IMR-90 (cell line): ENCODE results near the gene ABCA3. TPM values are rescaled to one million over a fixed set of nuclear protein-coding genes. Genes with fewer than 3 reads are reported as not detected.

Experiments
- ATAC-seq: fragments of 200-7000 bp; cut with Tn5 transposase; 2 replicates; pipeline ENCODE4 v1.9.1; 2020; ENCODE audit warnings: low read depth, mild to moderate bottlenecking, moderate library complexity
- BruUV-seq: library from RNA; stranded (reverse); fragments of 400-500 nt; replicated peaks from 2 replicates; lab custom pipeline; 2021; lab: Mats Ljungman, UMichigan
- CTCF ChIA-PET: fragments of 300-600 bp; formaldehyde crosslinking; extraction: SDS; loops from one replicate; lab custom pipeline; 2021; ENCODE audit warnings: antibody characterized with exemption; lab: Yijun Ruan, JAX
- POLR2A ChIA-PET: fragments of 300-600 bp; sonication (Branson Sonifier 250); formaldehyde crosslinking; loops from one replicate; lab custom pipeline; 2022; ENCODE audit warnings: antibody characterized with exemption; ENCODE audit not compliant: unreplicated experiment; lab: Charles Lee
- DNase-seq: peaks from one replicate; pipeline ENCODE4 v3.0.0; 2013
- H2AFZ ChIP-seq: replicated peaks from 2 replicates; pipeline ENCODE3; 2013; ENCODE audit warnings: low read length, mild to moderate bottlenecking; ENCODE audit not compliant: poor library complexity
- H2AK5ac ChIP-seq: 2 replicates; pipeline ENCODE4 v1.6.1; 2013; ENCODE audit warnings: low read depth, low read length, inconsistent platforms
- H2AK9ac ChIP-seq: replicated peaks from 2 replicates; pipeline ENCODE3; 2013; ENCODE audit warnings: mild to moderate bottlenecking, low read depth, low read length, moderate library complexity; ENCODE audit not compliant: poor library complexity
- H2BK120ac ChIP-seq: 2 replicates; pipeline ENCODE4 v1.6.1; 2013; ENCODE audit warnings: low read depth, low read length, inconsistent platforms
- H2BK15ac ChIP-seq: 3 replicates; pipeline ENCODE4 v1.6.1; 2013; ENCODE audit warnings: low read depth, low read length, inconsistent platforms
- H2BK20ac ChIP-seq: 2 replicates; pipeline ENCODE4 v1.6.1; 2013; ENCODE audit warnings: low read depth, mild to moderate bottlenecking, inconsistent platforms, low read length, moderate library complexity
- H2BK5ac ChIP-seq: 2 replicates; pipeline ENCODE4 v1.6.1; 2013; ENCODE audit warnings: mild to moderate bottlenecking, low read depth, low read length, inconsistent platforms; ENCODE audit not compliant: poor library complexity, severe bottlenecking
- H3K14ac ChIP-seq: replicated peaks from 2 replicates; pipeline ENCODE4 v1.6.1; 2013; ENCODE audit warnings: low read depth, low read length, inconsistent platforms
- H3K18ac ChIP-seq: 2 replicates; pipeline ENCODE4 v1.6.1; 2013; ENCODE audit warnings: low read depth, low read length, control low read depth
- H3K23ac ChIP-seq: 2 replicates; pipeline ENCODE4 v1.6.1; 2013; ENCODE audit warnings: low read depth, low read length, inconsistent platforms
- H3K27ac ChIP-seq: 2 replicates; pipeline ENCODE4 v1.5.1; 2013; ENCODE audit warnings: mild to moderate bottlenecking, control low read depth, low read length; ENCODE audit not compliant: insufficient read depth
- H3K27me3 ChIP-seq: 2 replicates; pipeline ENCODE4 v1.6.1; 2013; ENCODE audit warnings: low read length; ENCODE audit not compliant: control insufficient read depth, insufficient read depth
- H3K36me3 ChIP-seq: 2 replicates; pipeline ENCODE4 v1.6.1; 2013; ENCODE audit warnings: low read length, mixed read lengths; ENCODE audit not compliant: control insufficient read depth, insufficient read depth
- H3K4ac ChIP-seq: 2 replicates; pipeline ENCODE4 v1.6.1; 2013; ENCODE audit warnings: low read depth, low read length, inconsistent platforms
- H3K4me1 ChIP-seq: 2 replicates; pipeline ENCODE4 v1.6.1; 2013; ENCODE audit warnings: low read length, mixed read lengths; ENCODE audit not compliant: control insufficient read depth, insufficient read depth
- H3K4me2 ChIP-seq: 2 replicates; pipeline ENCODE4 v1.6.1; 2013; ENCODE audit warnings: low read depth, mild to moderate bottlenecking, control low read depth, low read length, moderate library complexity
- H3K4me3 ChIP-seq: 2 replicates; pipeline ENCODE4 v1.5.1; 2013; ENCODE audit warnings: low read depth, mild to moderate bottlenecking, control low read depth, low read length, moderate library complexity; ENCODE audit not compliant: insufficient read depth
- H3K56ac ChIP-seq: 2 replicates; pipeline ENCODE4 v1.6.1; 2013; ENCODE audit warnings: low read length, inconsistent platforms; ENCODE audit not compliant: insufficient read depth; ENCODE audit errors: extremely low read depth
- H3K79me1 ChIP-seq, 2 experiments: 2 replicates each; pipeline ENCODE4 v1.6.1; 2013; ENCODE audit warnings: low read length in 2 of 2, inconsistent platforms in 1 of 2, low read depth in 1 of 2
- H3K9ac ChIP-seq: 2 replicates; pipeline ENCODE4 v1.6.1; 2013; ENCODE audit warnings: low read depth, low read length, control low read depth
- H3K9me1 ChIP-seq: 2 replicates; pipeline ENCODE4 v1.6.1; 2013; ENCODE audit warnings: low read length, inconsistent platforms; ENCODE audit not compliant: insufficient read depth
- H3K9me3 ChIP-seq: 2 replicates; pipeline ENCODE4 v1.6.1; 2013; ENCODE audit warnings: low read length; ENCODE audit not compliant: control insufficient read depth, insufficient read depth
- H4K20me1 ChIP-seq: 2 replicates; pipeline ENCODE4 v1.6.1; 2013; ENCODE audit warnings: low read length, inconsistent platforms; ENCODE audit not compliant: insufficient read depth
- H4K5ac ChIP-seq: 2 replicates; pipeline ENCODE4 v1.6.1; 2013; ENCODE audit warnings: mild to moderate bottlenecking, low read depth, low read length, control low read depth
- H4K8ac ChIP-seq, 2 experiments: 2 replicates each; pipeline ENCODE4 v1.6.1; 2013; ENCODE audit warnings: low read depth in 2 of 2, low read length in 2 of 2, control low read depth in 1 of 2, inconsistent platforms in 1 of 2
- H4K91ac ChIP-seq: 2 replicates; pipeline ENCODE4 v1.6.1; 2013; ENCODE audit warnings: low read depth, low read length, inconsistent platforms; ENCODE audit not compliant: insufficient read depth
- BHLHE40 ChIP-seq: fragments of 150-350 bp; IDR thresholded peaks from 2 replicates; pipeline ENCODE4 v1.6.1; 2016; ENCODE audit warnings: mild to moderate bottlenecking, low read depth, low read length
- CHD1 ChIP-seq: IDR thresholded peaks from 2 replicates; pipeline ENCODE4 v1.6.1; 2012; ENCODE audit warnings: low read depth, low read length, improper control_type of control experiment
- FOS ChIP-seq: fragments of 150-350 bp; IDR thresholded peaks from 2 replicates; pipeline ENCODE4 v1.6.1; 2016; ENCODE audit warnings: low read depth, low read length
- POLR2A ChIP-seq: IDR thresholded peaks from 2 replicates; pipeline ENCODE4 v1.6.1; 2012; ENCODE audit warnings: mild to moderate bottlenecking, low read depth, low read length
- RCOR1 ChIP-seq: IDR thresholded peaks from 2 replicates; pipeline ENCODE4 v1.6.1; 2012; ENCODE audit warnings: mild to moderate bottlenecking, low read length, improper control_type of control experiment; ENCODE audit not compliant: insufficient replicate concordance
- USF2 ChIP-seq: fragments of 150-350 bp; IDR thresholded peaks from 2 replicates; pipeline ENCODE4 v1.6.1; 2017; ENCODE audit warnings: mild to moderate bottlenecking, antibody characterized with exemption, low read length, low read depth
- WGBS, 2 experiments: methylation state at CpG; one replicate each; pipeline versions ENCODE4 v1.1.5 to v1.1.7; 2013; ENCODE audit warnings: missing lambda C conversion rate in 2 of 2; ENCODE audit not compliant: insufficient read length in 1 of 2; ENCODE audit errors: extremely low coverage in 2 of 2; 5-methylcytosine and 5-hydroxymethylcytosine counted together
- dilution Hi-C: fragments of 300-500 bp; cut with HindIII; formaldehyde crosslinking; loops from one replicate; pipeline ENCODE4 v1.14.3; 2018; ENCODE audit warnings: low sequenced_read_pairs; ENCODE audit not compliant: unreplicated experiment
- in situ Hi-C: fragments of 300-500 bp; cut with MboI; formaldehyde crosslinking; loops from 3 replicates; pipeline ENCODE4 v1.14.3; 2019; ENCODE audit warnings: low sequenced_read_pairs, inconsistent platforms, mixed read lengths
- intact Hi-C: fragments of 100-400 bp; cut with micrococcal nuclease; formaldehyde crosslinking; loops from 2 replicates; pipeline ENCODE4 v1.10.0; 2022
- polyA plus RNA-seq, 3 experiments: library from polyadenylated mRNA; depleted of rRNA; stranded (reverse); fragments of >200 nt; gene quantifications; 2 replicates each; pipeline ENCODE4 v1.2.3, GENCODE V29; 2012; ENCODE audit warnings: low replicate concordance in 1 of 3
- total RNA-seq: library from RNA; depleted of rRNA; stranded (reverse); fragments of >200 nt; gene quantifications from 2 replicates; pipeline ENCODE4 v1.2.3, GENCODE V29; 2012

Gene ABCA3
- total and polyA plus RNA-seq, 2 of the 4 experiments (the other 2 are of a cell fraction), result 0.18 to 0.22 TPM

- H3K27me3 ChIP-seq, result peaks cover 15% of the 10 kb centered on the region
- H4K5ac ChIP-seq, result no peak overlapping the region
- POLR2A ChIA-PET, result no interaction called here
- H3K23ac ChIP-seq, result no peak overlapping the region
- H3K36me3 ChIP-seq, result no peaks in the 10 kb centered on the region
- H3K27ac ChIP-seq, result no peak overlapping the region
- DNase-seq (no peak), ATAC-seq (no peak)
- H3K9ac ChIP-seq, result no peak overlapping the region
- peaks cover 1% of the 10 kb centered on the region; the same call in 1 of the 2 replicates for H3K4me1 ChIP-seq
- no peak overlapping the region for H4K91ac ChIP-seq
- H3K56ac ChIP-seq, result no peak overlapping the region
- H2BK5ac ChIP-seq, result no peak overlapping the region
- no peak overlapping the region for H2BK15ac ChIP-seq
- dilution Hi-C loops (no loop called here), in situ Hi-C loops (no loop called here), intact Hi-C loops (loop anchor here (5.0 kb wide), 1 partner anchor 50 kb away; no protein-coding TSS in a partner anchor)
- no TSS peak for BruUV-seq
- H3K4me2 ChIP-seq, result no peak overlapping the region
- CTCF ChIA-PET, result interaction anchor here (0.5 to 1.2 kb wide), 4 partner anchors 60 to 207 kb away, joined by 3 to 6 read pairs (median 3); no protein-coding TSS in a partner anchor
- no peak overlapping the region for H3K4me3 ChIP-seq
- no peak overlapping the region for H2AK9ac ChIP-seq
- no peak overlapping the region for H3K14ac ChIP-seq
- no peak overlapping the region for H3K18ac ChIP-seq
- H3K79me1 ChIP-seq, result no peaks in the 10 kb centered on the region
- no peak overlapping the region for H3K4ac ChIP-seq
- H2AK5ac ChIP-seq, result no peak overlapping the region
- 33% methylated on average over 1 of the region's 3 CpGs; no CpG with 5 or more reads in 1 of the 2 experiments for WGBS, 2 experiments
- no peak for TF ChIP-seq BHLHE40
- TF ChIP-seq FOS, result no peak
- TF ChIP-seq POLR2A, result no peak
- no peak for TF ChIP-seq CHD1
- no peak for TF ChIP-seq RCOR1
- no peak for TF ChIP-seq USF2
- H3K9me3 ChIP-seq, result peaks cover under 1% of the 10 kb centered on the region; the same call in 1 of the 2 replicates
- H3K9me1 ChIP-seq, result no peaks in the 10 kb centered on the region
- H2BK120ac ChIP-seq, result no peak overlapping the region
- H4K8ac ChIP-seq, result no peak overlapping the region
- H2AFZ ChIP-seq, result no peak overlapping the region
- no peaks in the 10 kb centered on the region for H4K20me1 ChIP-seq
- no peak overlapping the region for H2BK20ac ChIP-seq
Measured at GRCh38 chr16:2362218-2362617, 21.7 kb upstream of the ABCA3 start.
